Endothelial cell of umbilical vein (primary cell): ENCODE data around the gene CCDC188. TPM values are rescaled to one million over a fixed set of nuclear protein-coding genes. Genes with fewer than 3 reads are reported as not detected.

ENCODE experiments used
- BruUV-seq: library from RNA; stranded (reverse); fragments of 400-500 nt; replicated peaks from 2 replicates; lab custom pipeline; 2021; lab: Mats Ljungman, UMichigan
- CTCF ChIA-PET: fragments of 300-600, 350-600 bp; sonication (Branson Sonifier 250); formaldehyde crosslinking; loops from one replicate; lab custom pipeline; 2021; ENCODE audit warnings: antibody characterized with exemption, inconsistent platforms; lab: Charles Lee
- POLR2A ChIA-PET: fragments of 300-600, 350-600 bp; sonication (Branson Sonifier 250); formaldehyde crosslinking; loops from one replicate; lab custom pipeline; 2021; ENCODE audit warnings: antibody characterized with exemption, inconsistent platforms; lab: Charles Lee
- DNase-seq: peaks from one replicate; pipeline ENCODE4 v3.0.0-alpha.2; 2011; ENCODE audit warnings: low read depth, low spot score
- FAIRE-seq: peaks from 2 replicates; lab custom pipeline; 2011; peaks lifted over from hg19 to GRCh38; lab: Jason Lieb, UNC
- H2AFZ ChIP-seq: 2 replicates; pipeline ENCODE4 v1.6.0; 2012; ENCODE audit warnings: low read depth, low read length, control low read depth, inconsistent platforms
- H3K27ac ChIP-seq: 2 replicates; pipeline ENCODE4 v1.5.1; 2011; ENCODE audit warnings: low read depth, mild to moderate bottlenecking, control low read depth, low read length, moderate library complexity; ENCODE audit not compliant: insufficient read depth
- H3K27me3 ChIP-seq, 2 experiments: 2 replicates each; pipeline versions ENCODE4 v1.6.0 to v1.6.1; 2011; ENCODE audit warnings: low read length in 2 of 2, mixed read lengths in 1 of 2; ENCODE audit not compliant: control insufficient read depth in 2 of 2, insufficient read depth in 2 of 2
- H3K36me3 ChIP-seq, 2 experiments: 2 replicates in 1 of 2; 3 replicates in 1 of 2; pipeline ENCODE4 v1.5.1; 2011; ENCODE audit warnings: low read length in 2 of 2, mild to moderate bottlenecking in 1 of 2, moderate library complexity in 1 of 2; ENCODE audit not compliant: control insufficient read depth in 2 of 2, insufficient read depth in 2 of 2; ENCODE audit errors: extremely low read depth in 1 of 2
- H3K4me1 ChIP-seq: 3 replicates; pipeline ENCODE4 v1.5.1; 2011; ENCODE audit warnings: mild to moderate bottlenecking, low read length; ENCODE audit not compliant: control insufficient read depth, insufficient read depth; ENCODE audit errors: extremely low read depth
- H3K4me2 ChIP-seq: 2 replicates; pipeline ENCODE4 v1.6.1; 2011; ENCODE audit warnings: low read length, control low read depth, mixed read lengths; ENCODE audit not compliant: insufficient read depth
- H3K4me3 ChIP-seq, 3 experiments: fragments of 200-600 bp in 1 of 3; sonication (generic), shearing (Covaris generic) in 1 of 3; replicated peaks in 1 of 3; 2 replicates each; pipeline ENCODE4 v1.5.1; 2011 to 2016; ENCODE audit warnings: control low read depth in 3 of 3, low read length in 3 of 3, mild to moderate bottlenecking in 2 of 3, inconsistent platforms in 1 of 3, low read depth in 1 of 3, moderate library complexity in 1 of 3; ENCODE audit not compliant: insufficient read depth in 1 of 3
- H3K79me2 ChIP-seq: 2 replicates; pipeline ENCODE4 v1.6.0; 2012; ENCODE audit warnings: low read length, inconsistent platforms; ENCODE audit not compliant: control insufficient read depth, insufficient read depth
- H3K9ac ChIP-seq: replicated peaks from 2 replicates; pipeline ENCODE3; 2011; ENCODE audit warnings: low read length, control low read depth; ENCODE audit not compliant: insufficient read depth; ENCODE audit errors: extremely low read depth
- H3K9me1 ChIP-seq: replicated peaks from 3 replicates; pipeline ENCODE4 v1.6.0; 2011; ENCODE audit warnings: mild to moderate bottlenecking, low read length; ENCODE audit not compliant: control insufficient read depth, insufficient read depth; ENCODE audit errors: extremely low read depth
- H3K9me3 ChIP-seq: replicated peaks from 2 replicates; pipeline ENCODE4 v1.5.1; 2012; ENCODE audit warnings: low read length, inconsistent platforms; ENCODE audit not compliant: control insufficient read depth, insufficient read depth
- H4K20me1 ChIP-seq: replicated peaks from 2 replicates; pipeline ENCODE3; 2011; ENCODE audit warnings: mild to moderate bottlenecking, low read length; ENCODE audit not compliant: control insufficient read depth, insufficient read depth; ENCODE audit errors: extremely low read depth
- CTCF ChIP-seq, 2 donors: IDR thresholded peaks; 1 replicate in 1 of 2; 2 replicates in 1 of 2; pipeline ENCODE4 v1.5.1; 2011; ENCODE audit warnings: low read length in 2 of 2, mild to moderate bottlenecking in 2 of 2, moderate library complexity in 2 of 2, control low read depth in 1 of 2, inconsistent platforms in 1 of 2, low read depth in 1 of 2; ENCODE audit not compliant: insufficient read depth in 1 of 2; ENCODE audit errors: extremely low read depth in 1 of 2
- EZH2 ChIP-seq: IDR thresholded peaks from 2 replicates; pipeline ENCODE4 v1.6.1; 2012; ENCODE audit warnings: borderline replicate concordance, low read depth, mild to moderate bottlenecking, moderate library complexity, low read length, inconsistent platforms; ENCODE audit not compliant: severe bottlenecking
- MAX ChIP-seq: IDR thresholded peaks from 2 replicates; pipeline ENCODE4 v1.6.1; 2011; ENCODE audit not compliant: insufficient read depth, insufficient read length
- POLR2A ChIP-seq: IDR thresholded peaks from 2 replicates; pipeline ENCODE4 v1.6.1; 2012; ENCODE audit warnings: low read depth, mild to moderate bottlenecking, control low read depth, low read length
- POLR2AphosphoS5 ChIP-seq: IDR thresholded peaks from 2 replicates; pipeline ENCODE4 v1.6.1; 2012; ENCODE audit warnings: low read depth, mild to moderate bottlenecking, control low read depth, low read length, moderate library complexity; ENCODE audit not compliant: insufficient read depth
- dilution Hi-C: fragments of 300-500 bp; cut with MboI; formaldehyde crosslinking; loops from one replicate; pipeline ENCODE4 v1.15.0; 2019; ENCODE audit warnings: low sequenced_read_pairs; ENCODE audit not compliant: extremely low pct_ligation_motif_present
- intact Hi-C: fragments of 100-400 bp; cut with micrococcal nuclease; formaldehyde crosslinking; loops from one replicate; pipeline ENCODE4 v1.10.0; 2022
- polyA plus RNA-seq, 4 experiments: library from polyadenylated mRNA; depleted of rRNA in 3 of 4; stranded (reverse) in 3 of 4; unstranded in 1 of 4; fragments of >200 nt; gene quantifications; 2 replicates each; pipeline versions ENCODE4 v1.2.1 to v1.2.3, GENCODE V29; 2011 to 2012; ENCODE audit warnings: missing spikeins in 1 of 4
- total RNA-seq: library from RNA; stranded (reverse); gene quantifications from 2 replicates; pipeline ENCODE4 v1.2.3, GENCODE V29; 2021

CCDC188 gene
- total and polyA plus RNA-seq, 2 donors (not counting 3 experiments of a cell fraction or from before 2014, with no cell fraction given) = 9.4 to 9.8 TPM

- Histone ChIP-seq H3K27ac (no peak overlapping the region), H3K9me1 (no peaks in the 10 kb centered on the region), H3K4me3 (no peak overlapping the region), H2AFZ (no peak overlapping the region), H3K79me2 (no peaks in the 10 kb centered on the region), H3K9ac (no peak overlapping the region), H3K4me2 (no peak overlapping the region), H3K9me3 (no peaks in the 10 kb centered on the region), H4K20me1 (no peaks in the 10 kb centered on the region), H3K36me3 (no peaks in the 10 kb centered on the region), H3K4me1 (no peaks in the 10 kb centered on the region), H3K27me3 (no peaks in the 10 kb centered on the region)
- TF ChIP-seq POLR2A (no peak), EZH2 (no peak), POLR2AphosphoS5 (no peak), MAX (no peak)
- FAIRE-seq (no peak), DNase-seq (no peak)
- intact Hi-C loops (no loop called here), dilution Hi-C loops (no loop called here)
- BruUV-seq = no TSS peak
- POLR2A ChIA-PET = interaction anchor here (0.7 kb wide), 1 partner anchor 31 kb away, joined by 3 read pairs; no protein-coding TSS in a partner anchor
- CTCF ChIA-PET = interaction anchor here (1.6 kb wide), 1 partner anchor 46 kb away, joined by 3 read pairs; no protein-coding TSS in a partner anchor
Measured at GRCh38 chr22:20191000-20191515, 40.2 kb upstream of the CCDC188 start.

- H3K27ac ChIP-seq = no peak overlapping the region
- CTCF ChIA-PET = interaction anchor here (1.2 kb wide), 1 partner anchor 32 kb away, joined by 3 read pairs; no protein-coding TSS in a partner anchor
Measured at GRCh38 chr22:20188567-20188877, 37.7 kb upstream of the CCDC188 start.

More at GRCh38 chr22:20188567-20188877, 37.7 kb upstream of the CCDC188 start:
- intact Hi-C loops = no loop called here
- Histone ChIP-seq H3K9me1 (no peaks in the 10 kb centered on the region), H2AFZ (no peak overlapping the region), H3K27me3 (no peaks in the 10 kb centered on the region), H3K4me1 (no peaks in the 10 kb centered on the region), H3K4me2 (no peak overlapping the region), H3K79me2 (no peaks in the 10 kb centered on the region), H3K9ac (no peak overlapping the region), H3K9me3 (no peaks in the 10 kb centered on the region), H3K4me3 (no peak overlapping the region), H3K36me3 (no peaks in the 10 kb centered on the region), H4K20me1 (no peaks in the 10 kb centered on the region)
- TF ChIP-seq CTCF (IDR thresholded peaks at IDR 0.05; ENCODE audit: extremely low read depth in 1 of 2, insufficient read depth in 1 of 2, low read depth in 1 of 2, low read length in 2 of 2) = no peak
- POLR2A ChIA-PET = no interaction called here
- no TSS peak for BruUV-seq
- DNase-seq (no peak), FAIRE-seq (no peak)
- dilution Hi-C loops = no loop called here
